ENCODE data around the gene MSMB.

Gene MSMB

DNA sequence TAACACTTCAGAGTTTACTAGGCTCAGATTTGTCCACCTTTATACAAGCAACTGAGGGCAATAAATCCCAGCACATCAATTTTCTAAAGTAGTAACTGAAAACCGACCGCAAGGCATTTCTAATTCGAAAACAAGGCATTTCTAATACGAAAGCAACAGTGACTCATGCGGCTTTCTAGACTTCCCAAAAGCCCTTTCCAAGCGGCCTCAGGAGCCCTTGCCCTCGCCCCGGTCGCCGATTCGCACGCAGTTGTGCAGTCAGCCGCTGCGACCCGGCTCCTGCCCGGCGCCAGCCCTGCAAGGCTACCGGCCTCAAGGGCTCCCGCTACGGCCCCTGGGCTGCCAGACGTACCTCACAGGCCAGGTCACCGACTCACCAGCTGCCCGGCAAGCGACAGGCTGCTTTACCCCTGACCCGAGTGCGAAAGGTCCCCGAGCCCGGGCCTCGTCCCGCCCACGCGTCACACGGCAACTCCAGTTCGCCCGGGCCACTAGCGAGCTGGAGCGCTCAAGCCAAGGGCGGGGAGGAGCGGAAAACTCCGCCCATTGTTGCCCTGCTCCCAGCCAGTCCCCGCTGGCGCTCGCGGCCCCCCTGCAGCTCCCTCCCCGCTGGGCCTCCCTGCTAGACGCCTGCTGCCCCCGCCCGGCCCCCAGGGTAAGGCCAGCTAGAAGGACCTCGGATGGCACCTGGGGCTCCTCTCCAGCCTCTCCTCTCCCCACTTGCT, 22.9 kb downstream of the MSMB start:
- peak; percentile 93 for TF ChIP-seq FOXP2 (optimal IDR thresholded peaks at IDR 0.05; ENCODE audit: borderline replicate concordance, extremely low read depth, extremely low read length, insufficient read depth)
- no peak for TF ChIP-seq TAF1 (IDR thresholded peaks at IDR 0.05; ENCODE audit: borderline replicate concordance, insufficient read depth, low read length)

GRCh38 chr10:46020344-46020657, 25.8 kb downstream of the MSMB start:
- TF ChIP-seq FOXP2 (optimal IDR thresholded peaks at IDR 0.05; ENCODE audit: borderline replicate concordance, extremely low read depth, extremely low read length, insufficient read depth), result no peak
- no peak for TF ChIP-seq TAF1 (IDR thresholded peaks at IDR 0.05; ENCODE audit: borderline replicate concordance, insufficient read depth, low read length)
- no peak for TF ChIP-seq SIN3A (IDR thresholded peaks at IDR 0.05; ENCODE audit: borderline replicate concordance, insufficient read depth, low read length)
- no peak for TF ChIP-seq POLR2AphosphoS5 (IDR thresholded peaks at IDR 0.05; ENCODE audit: low read depth, low read length)
- TF ChIP-seq, protein P1, sequence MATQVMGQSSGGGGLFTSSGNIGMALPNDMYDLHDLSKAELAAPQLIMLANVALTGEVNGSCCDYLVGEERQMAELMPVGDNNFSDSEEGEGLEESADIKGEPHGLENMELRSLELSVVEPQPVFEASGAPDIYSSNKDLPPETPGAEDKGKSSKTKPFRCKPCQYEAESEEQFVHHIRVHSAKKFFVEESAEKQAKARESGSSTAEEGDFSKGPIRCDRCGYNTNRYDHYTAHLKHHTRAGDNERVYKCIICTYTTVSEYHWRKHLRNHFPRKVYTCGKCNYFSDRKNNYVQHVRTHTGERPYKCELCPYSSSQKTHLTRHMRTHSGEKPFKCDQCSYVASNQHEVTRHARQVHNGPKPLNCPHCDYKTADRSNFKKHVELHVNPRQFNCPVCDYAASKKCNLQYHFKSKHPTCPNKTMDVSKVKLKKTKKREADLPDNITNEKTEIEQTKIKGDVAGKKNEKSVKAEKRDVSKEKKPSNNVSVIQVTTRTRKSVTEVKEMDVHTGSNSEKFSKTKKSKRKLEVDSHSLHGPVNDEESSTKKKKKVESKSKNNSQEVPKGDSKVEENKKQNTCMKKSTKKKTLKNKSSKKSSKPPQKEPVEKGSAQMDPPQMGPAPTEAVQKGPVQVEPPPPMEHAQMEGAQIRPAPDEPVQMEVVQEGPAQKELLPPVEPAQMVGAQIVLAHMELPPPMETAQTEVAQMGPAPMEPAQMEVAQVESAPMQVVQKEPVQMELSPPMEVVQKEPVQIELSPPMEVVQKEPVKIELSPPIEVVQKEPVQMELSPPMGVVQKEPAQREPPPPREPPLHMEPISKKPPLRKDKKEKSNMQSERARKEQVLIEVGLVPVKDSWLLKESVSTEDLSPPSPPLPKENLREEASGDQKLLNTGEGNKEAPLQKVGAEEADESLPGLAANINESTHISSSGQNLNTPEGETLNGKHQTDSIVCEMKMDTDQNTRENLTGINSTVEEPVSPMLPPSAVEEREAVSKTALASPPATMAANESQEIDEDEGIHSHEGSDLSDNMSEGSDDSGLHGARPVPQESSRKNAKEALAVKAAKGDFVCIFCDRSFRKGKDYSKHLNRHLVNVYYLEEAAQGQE (IDR thresholded peaks at IDR 0.05; ENCODE audit: insufficient read depth in 1 of 2, low read depth in 2 of 2, low read length in 2 of 2), result no peak

GRCh38 chr10:46019569-46020343, 26.3 kb downstream of the MSMB start:
- TF ChIP-seq, protein P1 (IDR thresholded peaks at IDR 0.05; ENCODE audit: insufficient read depth in 1 of 2, low read depth in 2 of 2, low read length in 2 of 2), result no peak
- TF ChIP-seq SIN3A (IDR thresholded peaks at IDR 0.05; ENCODE audit: borderline replicate concordance, insufficient read depth, low read length), result no peak
- no peak for TF ChIP-seq FOXP2 (optimal IDR thresholded peaks at IDR 0.05; ENCODE audit: borderline replicate concordance, extremely low read depth, extremely low read length, insufficient read depth)
- no peak for TF ChIP-seq TAF1 (IDR thresholded peaks at IDR 0.05; ENCODE audit: borderline replicate concordance, insufficient read depth, low read length)
- no peak for TF ChIP-seq POLR2AphosphoS5 (IDR thresholded peaks at IDR 0.05; ENCODE audit: low read depth, low read length)

DNA sequence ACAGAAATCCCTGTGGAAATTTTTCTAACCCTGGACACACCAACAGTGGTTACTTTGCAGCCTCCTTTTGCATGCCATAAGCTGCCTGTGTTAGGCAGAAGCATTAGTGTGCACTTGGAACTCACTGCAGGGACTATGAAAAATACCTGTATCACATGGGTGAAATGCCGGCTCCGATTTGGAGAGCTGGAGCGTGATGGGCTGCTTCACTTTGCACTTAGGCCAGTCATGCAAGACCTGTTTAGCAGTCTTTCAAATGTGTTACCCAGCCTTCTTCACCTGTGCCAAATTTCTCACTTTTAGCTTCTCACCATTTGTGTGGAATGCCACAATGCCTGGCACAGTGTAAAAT, 26.9 kb downstream of the MSMB start:
- TF ChIP-seq, protein P1 (IDR thresholded peaks at IDR 0.05; ENCODE audit: insufficient read depth in 1 of 2, low read depth in 2 of 2, low read length in 2 of 2), result no peak
- TF ChIP-seq SIN3A (IDR thresholded peaks at IDR 0.05; ENCODE audit: borderline replicate concordance, insufficient read depth, low read length), result no peak
- no peak for TF ChIP-seq POLR2AphosphoS5 (IDR thresholded peaks at IDR 0.05; ENCODE audit: low read depth, low read length)
- no peak for TF ChIP-seq FOXP2 (optimal IDR thresholded peaks at IDR 0.05; ENCODE audit: borderline replicate concordance, extremely low read depth, extremely low read length, insufficient read depth)
- TF ChIP-seq TAF1 (IDR thresholded peaks at IDR 0.05; ENCODE audit: borderline replicate concordance, insufficient read depth, low read length), result no peak

- TF ChIP-seq, protein P1 (IDR thresholded peaks at IDR 0.05; ENCODE audit: insufficient read depth in 1 of 2, low read depth in 2 of 2, low read length in 2 of 2), result no peak
- no peak for TF ChIP-seq TAF1 (IDR thresholded peaks at IDR 0.05; ENCODE audit: borderline replicate concordance, insufficient read depth, low read length)
- TF ChIP-seq POLR2AphosphoS5 (IDR thresholded peaks at IDR 0.05; ENCODE audit: low read depth, low read length), result no peak
- no peak for TF ChIP-seq FOXP2 (optimal IDR thresholded peaks at IDR 0.05; ENCODE audit: borderline replicate concordance, extremely low read depth, extremely low read length, insufficient read depth)
- no peak for TF ChIP-seq SIN3A (IDR thresholded peaks at IDR 0.05; ENCODE audit: borderline replicate concordance, insufficient read depth, low read length)
Observed at GRCh38 chr10:46018453-46019176, 27.5 kb downstream of the MSMB start.
